ENCODE results near the gene SPRY2. TPM values are rescaled to one million over a fixed set of nuclear protein-coding genes. Genes with fewer than 3 reads are reported as not detected.

The SPRY2 gene
- total and polyA plus RNA-seq, 2 of the 4 experiments (the other 2 are of a cell fraction), result 21.1 to 47.9 TPM

DNA sequence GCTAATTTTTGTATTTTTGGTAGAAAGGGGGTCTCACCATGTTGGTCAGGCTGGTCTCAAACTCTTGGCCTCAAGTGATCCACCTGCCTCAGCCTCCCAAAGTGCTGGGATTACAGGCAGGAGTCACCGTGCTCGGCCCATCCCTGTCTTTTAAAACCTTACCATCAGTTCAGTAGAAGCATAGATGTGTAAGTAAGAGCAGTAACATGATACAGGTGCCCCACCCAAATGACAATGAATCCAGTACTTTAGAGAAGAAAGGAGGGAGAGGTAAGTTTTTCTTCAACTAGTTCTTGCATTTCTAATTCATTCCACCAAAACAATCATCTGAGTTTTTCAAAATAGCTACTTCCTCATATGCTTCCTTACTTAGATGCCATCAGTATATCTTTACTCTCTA, 21.9 kb downstream of the SPRY2 start:
- CTCF ChIA-PET, result no interaction called here

More for the DNA sequence above, 21.9 kb downstream of the SPRY2 start:
- no peak overlapping the region for H2AK9ac ChIP-seq (replicated peaks; ENCODE audit: low read depth, low read length, poor library complexity)
- no peak overlapping the region for H2BK5ac ChIP-seq (ENCODE audit: low read depth, low read length, poor library complexity, severe bottlenecking)
- TF ChIP-seq, protein P1, sequence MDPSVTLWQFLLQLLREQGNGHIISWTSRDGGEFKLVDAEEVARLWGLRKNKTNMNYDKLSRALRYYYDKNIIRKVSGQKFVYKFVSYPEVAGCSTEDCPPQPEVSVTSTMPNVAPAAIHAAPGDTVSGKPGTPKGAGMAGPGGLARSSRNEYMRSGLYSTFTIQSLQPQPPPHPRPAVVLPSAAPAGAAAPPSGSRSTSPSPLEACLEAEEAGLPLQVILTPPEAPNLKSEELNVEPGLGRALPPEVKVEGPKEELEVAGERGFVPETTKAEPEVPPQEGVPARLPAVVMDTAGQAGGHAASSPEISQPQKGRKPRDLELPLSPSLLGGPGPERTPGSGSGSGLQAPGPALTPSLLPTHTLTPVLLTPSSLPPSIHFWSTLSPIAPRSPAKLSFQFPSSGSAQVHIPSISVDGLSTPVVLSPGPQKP (IDR thresholded peaks at IDR 0.05; ENCODE audit: borderline replicate concordance, low read depth, low read length), result no peak
- TF ChIP-seq CEBPB (IDR thresholded peaks at IDR 0.05; ENCODE audit: low read depth, low read length) (no peak), NFE2L2 (IDR thresholded peaks at IDR 0.05; ENCODE audit: low read depth, low read length) (no peak), MAFK (IDR thresholded peaks at IDR 0.05; ENCODE audit: low read depth, low read length) (no peak), SMC3 (IDR thresholded peaks at IDR 0.05; ENCODE audit: low read depth, low read length) (no peak), POLR2A (IDR thresholded peaks at IDR 0.05; ENCODE audit: low read depth, low read length) (no peak), CHD1 (IDR thresholded peaks at IDR 0.05; ENCODE audit: low read depth, low read length) (no peak), RAD21 (IDR thresholded peaks at IDR 0.05; ENCODE audit: low read length) (no peak), FOS (IDR thresholded peaks at IDR 0.05; ENCODE audit: low read depth, low read length) (no peak)
- TF ChIP-seq, protein P2, sequence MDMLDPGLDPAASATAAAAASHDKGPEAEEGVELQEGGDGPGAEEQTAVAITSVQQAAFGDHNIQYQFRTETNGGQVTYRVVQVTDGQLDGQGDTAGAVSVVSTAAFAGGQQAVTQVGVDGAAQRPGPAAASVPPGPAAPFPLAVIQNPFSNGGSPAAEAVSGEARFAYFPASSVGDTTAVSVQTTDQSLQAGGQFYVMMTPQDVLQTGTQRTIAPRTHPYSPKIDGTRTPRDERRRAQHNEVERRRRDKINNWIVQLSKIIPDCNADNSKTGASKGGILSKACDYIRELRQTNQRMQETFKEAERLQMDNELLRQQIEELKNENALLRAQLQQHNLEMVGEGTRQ (IDR thresholded peaks at IDR 0.05; ENCODE audit: low read depth, low read length), result no peak
- no peak overlapping the region for H3K18ac ChIP-seq (ENCODE audit: low read depth, low read length)
- no peaks in the 10 kb centered on the region for H3K9me3 ChIP-seq (ENCODE audit: control insufficient read depth, insufficient read depth, low read length)
- no peak overlapping the region for H3K56ac ChIP-seq (ENCODE audit: extremely low read depth, insufficient read depth, low read length)
- intact Hi-C loops (cut with micrococcal nuclease), result no loop called here
- no peak overlapping the region for H3K14ac ChIP-seq (replicated peaks; ENCODE audit: low read depth, low read length)
- no peak overlapping the region for H4K8ac ChIP-seq (ENCODE audit: low read depth in 2 of 2, low read length in 2 of 2)
- no peak overlapping the region for H2AFZ ChIP-seq (replicated peaks; ENCODE audit: low read length, poor library complexity)
- no peak overlapping the region for H3K4me2 ChIP-seq (ENCODE audit: low read depth, low read length)
- H4K20me1 ChIP-seq (ENCODE audit: insufficient read depth, low read length), result no peaks in the 10 kb centered on the region
- H3K4ac ChIP-seq (ENCODE audit: low read depth, low read length), result no peak overlapping the region
- H3K79me1 ChIP-seq (ENCODE audit: low read depth in 1 of 2, low read length in 2 of 2), result peaks cover 0 to 1% of the 10 kb centered on the region in 2 experiments; a peak in 1 of 4 replicates
- no peak overlapping the region for H2AK5ac ChIP-seq (ENCODE audit: low read depth, low read length)
- DNase-seq (no peak), ATAC-seq (ENCODE audit: low read depth) (no peak)
- H2BK15ac ChIP-seq (ENCODE audit: low read depth, low read length), result no peak overlapping the region
- BruUV-seq (replicated peaks), result no TSS peak
- H4K91ac ChIP-seq (ENCODE audit: insufficient read depth, low read depth, low read length), result no peak overlapping the region
- H4K5ac ChIP-seq (ENCODE audit: low read depth, low read length), result no peak overlapping the region
- no CpG with 5 or more reads among the region's 2 CpGs for WGBS, 2 experiments (ENCODE audit: extremely low coverage in 2 of 2, insufficient read length in 1 of 2)
- no peak overlapping the region for H2BK20ac ChIP-seq (ENCODE audit: low read depth, low read length)
- no peaks in the 10 kb centered on the region for H3K27me3 ChIP-seq (ENCODE audit: control insufficient read depth, insufficient read depth, low read length)
- no peak overlapping the region for H3K27ac ChIP-seq (ENCODE audit: insufficient read depth, low read length)
- in situ Hi-C loops (cut with MboI; ENCODE audit: low sequenced_read_pairs), result no loop called here
- no peak overlapping the region for H3K4me3 ChIP-seq (ENCODE audit: insufficient read depth, low read depth, low read length)
- no peaks in the 10 kb centered on the region for H3K4me1 ChIP-seq (ENCODE audit: control insufficient read depth, insufficient read depth, low read length)
- no peaks in the 10 kb centered on the region; the same call in 1 of the 2 replicates for H3K9me1 ChIP-seq (ENCODE audit: insufficient read depth, low read length)
- no peak overlapping the region for H2BK120ac ChIP-seq (ENCODE audit: low read depth, low read length)
- dilution Hi-C loops (cut with HindIII; ENCODE audit: low sequenced_read_pairs, unreplicated experiment), result no loop called here
- H3K36me3 ChIP-seq (ENCODE audit: control insufficient read depth, insufficient read depth, low read length), result no peaks in the 10 kb centered on the region
- H3K9ac ChIP-seq (ENCODE audit: low read depth, low read length), result no peak overlapping the region
- H3K23ac ChIP-seq (ENCODE audit: low read depth, low read length), result no peak overlapping the region
- POLR2A ChIA-PET (ENCODE audit: unreplicated experiment), result no interaction called here
